NOMO-1 treated with DMSO at 0.1 percent for 48 hours (cell line): ENCODE results near the gene TMEM42.

ENCODE experiments used
- DNase-seq: peaks from one replicate; lab custom pipeline; 2025; ENCODE audit not compliant: unreplicated experiment; lab: John Stamatoyannopoulos, UW

The TMEM42 gene

DNA sequence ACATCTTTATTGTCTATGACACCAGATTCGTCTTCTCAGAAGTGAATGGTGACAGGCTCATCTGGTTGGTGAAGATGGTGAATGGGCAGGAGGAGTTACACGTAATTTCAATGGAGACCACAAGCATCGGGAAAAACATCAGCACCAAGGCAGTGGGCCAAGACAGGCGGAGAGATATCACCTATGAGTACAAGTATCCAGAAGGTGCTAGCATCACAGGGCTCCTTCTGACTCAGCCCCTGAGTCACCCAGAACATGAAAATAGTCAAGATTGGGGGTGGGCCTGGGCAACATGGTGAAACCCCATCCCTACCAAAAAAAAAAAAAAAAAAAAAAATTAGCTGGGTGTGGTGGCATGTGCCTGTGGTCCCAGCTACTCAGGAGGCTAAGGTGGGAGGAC is 45.3 kb downstream of the TMEM42 start:
- DNase-seq: no peak

DNA sequence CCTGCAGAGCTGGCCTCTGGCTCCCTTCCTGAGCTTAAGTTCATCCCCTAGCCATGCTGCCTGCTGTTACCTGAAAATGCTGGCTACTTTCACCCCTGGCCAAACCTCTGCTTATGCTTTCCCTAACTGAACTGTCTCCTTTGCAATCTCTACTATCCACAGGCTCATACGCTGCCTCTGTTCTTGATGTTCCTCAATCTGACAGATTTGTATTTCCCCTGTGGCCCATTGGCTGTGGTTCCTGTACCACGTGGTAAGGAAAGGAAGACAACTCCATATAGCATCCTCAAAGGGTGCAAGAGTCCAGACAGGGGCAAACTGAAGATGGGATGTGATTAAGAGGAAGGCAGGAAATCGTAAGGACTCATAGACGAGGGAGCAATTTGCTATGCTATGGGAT is 45.9 kb downstream of the TMEM42 start:
- DNase-seq: no peak

GRCh38 chr3:44909063-44909462 is 47.4 kb downstream of the TMEM42 start:
- DNase-seq: no peak

DNA sequence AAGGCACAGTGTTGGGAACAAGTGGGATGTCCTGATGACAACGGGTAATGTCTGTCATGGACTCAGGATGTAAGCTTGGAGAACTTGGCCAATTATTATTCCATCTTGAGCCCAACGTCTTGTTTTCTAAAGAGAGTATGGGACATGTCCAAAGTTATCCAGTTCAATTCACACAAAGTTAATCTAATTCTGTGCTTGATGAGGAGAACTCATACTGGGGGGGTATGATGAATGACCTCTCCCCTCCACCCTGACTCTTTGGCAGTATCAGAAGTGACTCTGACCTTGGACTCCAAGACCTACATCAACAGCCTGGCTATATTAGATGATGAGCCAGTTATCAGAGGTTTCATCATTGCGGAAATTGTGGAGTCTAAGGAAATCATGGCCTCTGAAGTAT is 49.0 kb downstream of the TMEM42 start:
- no peak for DNase-seq

GRCh38 chr3:44913868-44914468 is 52.3 kb downstream of the TMEM42 start:
- DNase-seq: peak; percentile 33

DNA sequence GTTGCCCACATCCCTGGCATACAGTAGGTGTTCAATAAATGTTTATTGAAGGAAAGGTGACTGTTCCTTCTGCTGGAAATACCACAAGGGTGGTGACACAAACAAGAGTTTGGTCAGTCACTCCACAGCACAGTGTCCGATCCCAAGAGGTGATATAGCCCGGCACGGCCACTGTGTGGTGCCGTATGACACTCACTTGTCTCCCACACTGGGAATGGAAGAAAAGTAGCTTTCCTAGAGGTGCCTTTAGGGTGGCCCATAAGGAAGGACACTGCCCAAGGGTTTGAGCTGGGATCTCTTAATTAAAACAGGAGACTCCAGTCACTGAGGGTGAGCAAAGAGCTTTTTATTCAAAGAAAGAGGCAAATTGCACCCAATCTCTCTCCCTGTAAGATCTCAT is 53.2 kb downstream of the TMEM42 start:
- no peak for DNase-seq
